ENCODE measurements around the gene CCDC171.

DNA sequence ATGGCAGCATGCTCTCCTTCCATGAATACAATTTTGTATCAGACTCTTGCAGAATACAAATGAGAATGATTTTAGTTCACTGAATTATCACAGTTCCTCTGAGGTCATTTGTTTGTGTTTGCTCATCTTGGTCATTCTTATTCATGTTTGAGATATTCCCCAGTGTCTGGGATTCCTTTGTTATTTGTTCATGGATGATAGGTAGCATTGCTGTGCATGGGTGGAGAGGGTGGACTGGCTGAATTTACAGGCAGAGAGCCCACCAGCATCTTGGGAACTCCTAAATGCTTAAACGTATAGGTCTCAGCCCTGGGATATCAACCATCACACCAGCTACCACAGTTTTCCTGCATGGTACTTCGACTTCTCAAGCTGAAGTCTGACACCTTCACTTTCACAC, 459.8 kb downstream of the CCDC171 start:
- TF ChIP-seq, protein P1, sequence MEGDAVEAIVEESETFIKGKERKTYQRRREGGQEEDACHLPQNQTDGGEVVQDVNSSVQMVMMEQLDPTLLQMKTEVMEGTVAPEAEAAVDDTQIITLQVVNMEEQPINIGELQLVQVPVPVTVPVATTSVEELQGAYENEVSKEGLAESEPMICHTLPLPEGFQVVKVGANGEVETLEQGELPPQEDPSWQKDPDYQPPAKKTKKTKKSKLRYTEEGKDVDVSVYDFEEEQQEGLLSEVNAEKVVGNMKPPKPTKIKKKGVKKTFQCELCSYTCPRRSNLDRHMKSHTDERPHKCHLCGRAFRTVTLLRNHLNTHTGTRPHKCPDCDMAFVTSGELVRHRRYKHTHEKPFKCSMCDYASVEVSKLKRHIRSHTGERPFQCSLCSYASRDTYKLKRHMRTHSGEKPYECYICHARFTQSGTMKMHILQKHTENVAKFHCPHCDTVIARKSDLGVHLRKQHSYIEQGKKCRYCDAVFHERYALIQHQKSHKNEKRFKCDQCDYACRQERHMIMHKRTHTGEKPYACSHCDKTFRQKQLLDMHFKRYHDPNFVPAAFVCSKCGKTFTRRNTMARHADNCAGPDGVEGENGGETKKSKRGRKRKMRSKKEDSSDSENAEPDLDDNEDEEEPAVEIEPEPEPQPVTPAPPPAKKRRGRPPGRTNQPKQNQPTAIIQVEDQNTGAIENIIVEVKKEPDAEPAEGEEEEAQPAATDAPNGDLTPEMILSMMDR (IDR thresholded peaks at IDR 0.05; ENCODE audit: insufficient read depth, low read length) = no peak
- no peak for TF ChIP-seq POLR2AphosphoS5 (IDR thresholded peaks at IDR 0.05; ENCODE audit: low read depth)

Measured in HL-60 (cell line).